NCI-H2107 treated with DMSO at 0.1 percent for 48 hours (cell line): ENCODE data around the gene RNF17.

Experiments
- DNase-seq: peaks from one replicate; lab custom pipeline; 2025; ENCODE audit not compliant: unreplicated experiment; lab: John Stamatoyannopoulos, UW

RNF17 gene

GRCh38 chr13:24894277-24894971, 130.5 kb downstream of the RNF17 start:
- DNase-seq = no peak

GRCh38 chr13:24894972-24895300, 131.0 kb downstream of the RNF17 start:
- DNase-seq = no peak

- DNase-seq = no peak
Measured at GRCh38 chr13:24896061-24896460, 132.1 kb downstream of the RNF17 start.

- no peak for DNase-seq
Measured at GRCh38 chr13:24897293-24897692, 133.3 kb downstream of the RNF17 start.

- DNase-seq = no peak
Measured at GRCh38 chr13:24899601-24900000, 135.6 kb downstream of the RNF17 start.

GRCh38 chr13:24900507-24900906, 136.5 kb downstream of the RNF17 start:
- no peak for DNase-seq

- DNase-seq = no peak
Measured at GRCh38 chr13:24905242-24905641, 141.3 kb downstream of the RNF17 start.

GRCh38 chr13:24906268-24906667, 142.3 kb downstream of the RNF17 start:
- DNase-seq = no peak

- DNase-seq = no peak
Measured at GRCh38 chr13:24910502-24911132, 146.6 kb downstream of the RNF17 start.

GRCh38 chr13:24911133-24911908, 147.4 kb downstream of the RNF17 start:
- no peak for DNase-seq

- no peak for DNase-seq
Measured at GRCh38 chr13:24916464-24916863, 152.5 kb downstream of the RNF17 start.

GRCh38 chr13:24921003-24921402, 157.0 kb downstream of the RNF17 start:
- no peak for DNase-seq

GRCh38 chr13:24921881-24922280, 157.9 kb downstream of the RNF17 start:
- DNase-seq = no peak

GRCh38 chr13:24922387-24922744, 158.4 kb downstream of the RNF17 start:
- DNase-seq = no peak

- peak; percentile 74 for DNase-seq
Measured at GRCh38 chr13:24922745-24923591, 159.0 kb downstream of the RNF17 start.

GRCh38 chr13:24925318-24926231, 161.6 kb downstream of the RNF17 start:
- no peak for DNase-seq

- no peak for DNase-seq
Measured at GRCh38 chr13:24927810-24928404, 163.9 kb downstream of the RNF17 start.

GRCh38 chr13:24929196-24929595, 165.2 kb downstream of the RNF17 start:
- DNase-seq = no peak
